Measurements from ENCODE around the gene CWC27.

DNA sequence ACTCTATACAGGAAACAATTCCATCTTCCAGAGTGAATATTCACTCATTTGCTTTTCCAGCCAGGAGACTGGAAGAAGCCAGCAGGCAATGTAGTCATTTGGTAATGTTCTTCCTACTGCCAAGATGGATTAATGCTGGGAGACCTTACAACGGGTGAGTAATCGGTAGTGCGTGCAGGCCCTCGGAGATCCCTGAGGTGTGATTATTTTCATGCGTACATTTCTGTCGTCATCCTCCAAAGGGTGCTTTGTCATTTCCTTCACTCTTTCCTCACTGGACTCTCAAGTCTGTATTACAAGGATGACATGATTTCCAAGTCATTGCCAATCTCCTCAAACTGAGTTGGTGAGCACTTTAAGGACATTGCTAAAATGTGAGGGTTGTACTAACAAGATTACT lies 263.5 kb downstream of the CWC27 start:
- TF ChIP-seq, protein P1, sequence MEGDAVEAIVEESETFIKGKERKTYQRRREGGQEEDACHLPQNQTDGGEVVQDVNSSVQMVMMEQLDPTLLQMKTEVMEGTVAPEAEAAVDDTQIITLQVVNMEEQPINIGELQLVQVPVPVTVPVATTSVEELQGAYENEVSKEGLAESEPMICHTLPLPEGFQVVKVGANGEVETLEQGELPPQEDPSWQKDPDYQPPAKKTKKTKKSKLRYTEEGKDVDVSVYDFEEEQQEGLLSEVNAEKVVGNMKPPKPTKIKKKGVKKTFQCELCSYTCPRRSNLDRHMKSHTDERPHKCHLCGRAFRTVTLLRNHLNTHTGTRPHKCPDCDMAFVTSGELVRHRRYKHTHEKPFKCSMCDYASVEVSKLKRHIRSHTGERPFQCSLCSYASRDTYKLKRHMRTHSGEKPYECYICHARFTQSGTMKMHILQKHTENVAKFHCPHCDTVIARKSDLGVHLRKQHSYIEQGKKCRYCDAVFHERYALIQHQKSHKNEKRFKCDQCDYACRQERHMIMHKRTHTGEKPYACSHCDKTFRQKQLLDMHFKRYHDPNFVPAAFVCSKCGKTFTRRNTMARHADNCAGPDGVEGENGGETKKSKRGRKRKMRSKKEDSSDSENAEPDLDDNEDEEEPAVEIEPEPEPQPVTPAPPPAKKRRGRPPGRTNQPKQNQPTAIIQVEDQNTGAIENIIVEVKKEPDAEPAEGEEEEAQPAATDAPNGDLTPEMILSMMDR (conservative IDR thresholded peaks at IDR 0.05; ENCODE audit: low read length) = no peak
- TF ChIP-seq EZH2phosphoT487 (IDR thresholded peaks at IDR 0.05; ENCODE audit: borderline replicate concordance) = no peak
